IPS DF 6.9 (cell line): ENCODE data around the gene CARD14.
A peak's percentile ranks its signal among the peaks of the same experiment; 100 is the strongest.

Source experiments
- DNase-seq: peaks from one replicate; pipeline ENCODE4 v3.0.0-alpha.2; 2013; ENCODE audit warnings: low read depth, low spot score
- H3K27ac ChIP-seq: one replicate; pipeline ENCODE4 v1.5.1; 2013; ENCODE audit warnings: low read length, control low read depth
- H3K27me3 ChIP-seq: 2 replicates; pipeline ENCODE4 v1.6.1; 2013; ENCODE audit warnings: mild to moderate bottlenecking, low read length; ENCODE audit not compliant: control insufficient read depth, insufficient read depth
- H3K36me3 ChIP-seq: 2 replicates; pipeline ENCODE4 v1.6.1; 2013; ENCODE audit warnings: low read length; ENCODE audit not compliant: control insufficient read depth, insufficient read depth
- H3K4me1 ChIP-seq: 2 replicates; pipeline ENCODE4 v1.6.1; 2013; ENCODE audit warnings: low read length; ENCODE audit not compliant: control insufficient read depth, insufficient read depth
- H3K4me3 ChIP-seq: 2 replicates; pipeline ENCODE4 v1.5.1; 2013; ENCODE audit warnings: mild to moderate bottlenecking, low read length
- H3K9me3 ChIP-seq: 2 replicates; pipeline ENCODE4 v1.6.1; 2013; ENCODE audit warnings: low read length, inconsistent platforms; ENCODE audit not compliant: control insufficient read depth, insufficient read depth
- WGBS: extraction: QIAGEN DNeasy Blood & Tissue Kit; methylation state at CpG from one replicate; pipeline ENCODE4 v1.1.7; 2013; ENCODE audit warnings: mixed read lengths, missing lambda C conversion rate; ENCODE audit not compliant: insufficient read length, insufficient coverage; 5-methylcytosine and 5-hydroxymethylcytosine counted together

Gene CARD14

GRCh38 chr17:80132906-80133625 is 36.8 kb upstream of the CARD14 start:
- Histone ChIP-seq H3K36me3 (peaks cover 30% of the 10 kb centered on the region), H3K4me3 (no peak overlapping the region), H3K27ac (no peak overlapping the region), H3K4me1 (no peaks in the 10 kb centered on the region), H3K9me3 (no peaks in the 10 kb centered on the region), H3K27me3 (no peaks in the 10 kb centered on the region)
- no peak for DNase-seq
- WGBS: no CpG with 5 or more reads among the region's 5 CpGs

GRCh38 chr17:80133626-80133970 is 36.2 kb upstream of the CARD14 start:
- no peaks in the 10 kb centered on the region for H3K4me1 ChIP-seq
- DNase-seq: no peak
- no peak overlapping the region for H3K4me3 ChIP-seq
- H3K27me3 ChIP-seq: no peaks in the 10 kb centered on the region
- H3K27ac ChIP-seq: no peak overlapping the region
- peaks cover 35% of the 10 kb centered on the region for H3K36me3 ChIP-seq
- no CpG with 5 or more reads among the region's 6 CpGs for WGBS
- no peaks in the 10 kb centered on the region for H3K9me3 ChIP-seq

- no peak for DNase-seq
- Histone ChIP-seq H3K4me1 (no peaks in the 10 kb centered on the region), H3K27ac (no peak overlapping the region), H3K27me3 (no peaks in the 10 kb centered on the region; the same call in 1 of the 2 replicates), H3K36me3 (peaks cover 45% of the 10 kb centered on the region), H3K4me3 (no peak overlapping the region), H3K9me3 (no peaks in the 10 kb centered on the region)
- no CpG with 5 or more reads among the region's 9 CpGs for WGBS
These were observed 32.7 kb upstream of the CARD14 start for GRCh38 chr17:80137131-80137530.

GRCh38 chr17:80138856-80139426 is 30.9 kb upstream of the CARD14 start:
- peaks cover 39% of the 10 kb centered on the region; the same call in 1 of the 2 replicates for H3K36me3 ChIP-seq
- no CpG with 5 or more reads among the region's 18 CpGs for WGBS
- H3K4me3 ChIP-seq: no peak overlapping the region
- DNase-seq: no peak
- no peaks in the 10 kb centered on the region; the same call in 1 of the 2 replicates for H3K27me3 ChIP-seq
- H3K9me3 ChIP-seq: no peaks in the 10 kb centered on the region
- no peaks in the 10 kb centered on the region for H3K4me1 ChIP-seq
- no peak overlapping the region for H3K27ac ChIP-seq

GRCh38 chr17:80141463-80142165 is 28.2 kb upstream of the CARD14 start:
- H3K27ac ChIP-seq: no peak overlapping the region
- DNase-seq: no peak
- peaks cover 33% of the 10 kb centered on the region; the same call in 1 of the 2 replicates for H3K36me3 ChIP-seq
- H3K4me3 ChIP-seq: no peak overlapping the region
- H3K27me3 ChIP-seq: no peaks in the 10 kb centered on the region; the same call in 1 of the 2 replicates
- no peaks in the 10 kb centered on the region for H3K9me3 ChIP-seq
- no CpG with 5 or more reads among the region's 7 CpGs for WGBS
- peaks cover 2% of the 10 kb centered on the region; the same call in 1 of the 2 replicates for H3K4me1 ChIP-seq

GRCh38 chr17:80142929-80143328 is 26.9 kb upstream of the CARD14 start:
- DNase-seq: no peak
- Histone ChIP-seq H3K4me1 (peaks cover 2% of the 10 kb centered on the region; the same call in 1 of the 2 replicates), H3K27me3 (no peaks in the 10 kb centered on the region; the same call in 1 of the 2 replicates), H3K4me3 (no peak overlapping the region), H3K9me3 (no peaks in the 10 kb centered on the region), H3K27ac (no peak overlapping the region), H3K36me3 (peaks cover 23% of the 10 kb centered on the region; the same call in 1 of the 2 replicates)
- no CpG with 5 or more reads among the region's 6 CpGs for WGBS

- no peak for DNase-seq
- Histone ChIP-seq H3K9me3 (no peaks in the 10 kb centered on the region), H3K4me3 (peak overlapping the region; percentile 74; the same call in 1 of the 2 replicates), H3K4me1 (peaks cover 2% of the 10 kb centered on the region; the same call in 1 of the 2 replicates), H3K36me3 (peaks cover 11% of the 10 kb centered on the region; the same call in 1 of the 2 replicates), H3K27me3 (no peaks in the 10 kb centered on the region), H3K27ac (no peak overlapping the region)
- WGBS: no CpG with 5 or more reads among the region's 10 CpGs
These were observed 24.5 kb upstream of the CARD14 start for GRCh38 chr17:80145076-80146075.

GRCh38 chr17:80146121-80147034 is 23.5 kb upstream of the CARD14 start:
- H3K4me3 ChIP-seq: peak overlapping the region; percentile 74
- H3K36me3 ChIP-seq: peaks cover 11% of the 10 kb centered on the region; the same call in 1 of the 2 replicates
- H3K27ac ChIP-seq: no peak overlapping the region
- no peaks in the 10 kb centered on the region for H3K9me3 ChIP-seq
- H3K4me1 ChIP-seq: peaks cover 2% of the 10 kb centered on the region; the same call in 1 of the 2 replicates
- no peaks in the 10 kb centered on the region for H3K27me3 ChIP-seq
- DNase-seq: no peak
- no CpG with 5 or more reads among the region's 69 CpGs for WGBS
